ENCODE data around the gene CC2D1A. TPM values are rescaled to one million over a fixed set of nuclear protein-coding genes. Genes with fewer than 3 reads are reported as not detected.
A peak's percentile ranks its signal among the peaks of the same experiment; 100 is the strongest.

The CC2D1A gene
- total and polyA plus RNA-seq, 2 donors from 2014 or later = 28.8 to 36.9 TPM

DNA sequence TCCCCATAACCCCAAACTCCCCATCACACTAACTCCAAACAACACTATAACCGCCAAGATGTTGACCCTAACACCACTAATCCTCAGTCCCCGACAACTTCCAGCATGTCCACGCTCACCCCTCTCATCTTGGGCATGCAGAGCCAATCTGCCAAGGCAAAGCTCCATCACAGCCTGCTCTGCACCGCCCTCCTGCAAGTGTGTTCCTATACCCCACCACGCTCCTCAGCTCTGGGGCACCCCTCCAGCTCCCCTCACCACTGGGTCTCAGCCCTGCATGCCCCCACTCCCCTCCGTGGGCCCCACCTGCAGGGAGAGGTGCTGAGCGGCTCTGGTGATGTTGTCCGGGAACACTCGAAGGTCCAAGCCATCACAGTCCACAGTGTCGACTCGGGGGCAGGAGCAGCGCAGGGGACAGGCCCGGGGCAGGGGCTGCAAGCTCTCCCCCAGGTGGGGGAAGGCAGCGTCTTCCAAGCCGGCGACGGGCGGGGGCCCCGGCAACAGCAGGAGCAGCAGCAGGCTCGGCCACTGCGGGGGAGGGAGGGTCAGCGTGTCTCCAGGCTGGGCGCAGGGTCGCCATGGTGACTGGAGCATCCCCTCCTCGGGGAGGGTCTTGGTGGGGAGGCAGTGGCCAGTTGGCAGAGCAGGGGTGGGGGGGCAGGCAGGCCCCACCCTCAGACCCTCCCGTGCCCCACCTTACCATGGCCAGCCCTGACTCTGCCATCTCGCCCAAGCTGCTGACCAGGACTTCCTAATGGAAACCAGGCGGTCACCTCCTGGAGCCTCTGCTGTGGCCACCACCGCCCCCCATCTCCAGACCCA lies 31.7 kb downstream of the CC2D1A start:
- FAIRE-seq = no peak

DNA sequence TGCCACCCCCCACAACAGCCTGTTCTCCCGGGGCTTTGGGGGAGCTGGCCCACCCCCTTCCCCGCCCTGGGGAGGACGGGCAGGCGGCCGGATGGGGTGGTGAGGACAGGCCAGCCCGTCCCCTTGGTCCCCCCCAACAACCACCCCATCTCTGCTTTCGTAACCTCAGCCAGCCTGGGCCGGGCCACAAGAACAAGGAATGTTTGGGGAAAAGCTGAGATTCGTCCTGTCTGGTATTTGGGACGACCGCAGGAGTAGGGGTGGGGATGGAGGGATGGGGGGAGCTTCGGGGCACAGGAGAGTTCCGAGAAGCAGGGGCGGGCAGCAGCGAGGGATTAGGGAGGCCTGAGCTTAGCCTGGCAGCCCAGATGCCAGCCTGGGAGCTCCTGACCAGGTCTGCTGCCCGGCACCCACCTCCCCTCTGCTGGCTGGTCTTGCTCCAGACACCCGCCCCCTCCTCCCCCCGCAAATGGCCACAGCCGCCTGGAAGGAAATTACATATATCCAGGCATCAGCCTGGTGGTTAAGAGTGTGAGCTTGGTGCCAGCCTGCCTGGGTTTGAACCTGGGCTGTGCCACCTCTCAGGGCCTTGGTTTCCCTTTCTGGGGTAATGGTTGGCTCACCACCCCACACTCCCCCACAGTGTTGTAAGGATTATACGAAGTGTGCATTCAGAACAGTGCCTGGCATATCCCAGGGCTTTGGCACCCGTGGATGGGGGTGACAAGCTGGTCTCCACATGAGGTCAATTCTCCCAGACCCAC lies 32.5 kb downstream of the CC2D1A start, which contains the start of gene PODNL1:
Gene PODNL1 (minus strand): TSS at position 117 of the 764 bp plus-strand sequence. CDS start 236 bp downstream, outside the sequence.
- Histone ChIP-seq H3K36me3 (ENCODE audit: control insufficient read depth in 2 of 3, insufficient read depth in 3 of 3, low read length in 3 of 3) (peaks cover 0 to 2% (median 0%) of the 10 kb centered on the region in 3 donors), H3K9ac (ENCODE audit: low read length in 3 of 3) (no peak within 1 kb of the TSS), H3K27ac (ENCODE audit: low read depth in 2 of 2, low read length in 2 of 2) (no peak within 1 kb of the TSS), H3K4me3 (ENCODE audit: low read length in 3 of 3) (no peak within 1 kb of the TSS), H3K4me1 (ENCODE audit: control insufficient read depth in 2 of 3, insufficient read depth in 2 of 3, low read depth in 1 of 3, low read length in 3 of 3) (no peaks in the 10 kb centered on the region), H3K27me3 (ENCODE audit: control insufficient read depth, insufficient read depth, low read length) (no peaks in the 10 kb centered on the region), H3K9me3 (ENCODE audit: control insufficient read depth in 2 of 3, insufficient read depth in 1 of 3, low read length in 3 of 3) (no peaks in the 10 kb centered on the region)
- DNase-seq (peak in 4 of 5 donors; percentile 12 to 84 (median 46)), FAIRE-seq (no peak)
- intact Hi-C loops (cut with DNase I) = no loop called here
- TF ChIP-seq CTCF (IDR thresholded peaks at IDR 0.05; ENCODE audit: borderline replicate concordance, extremely low read depth, insufficient read depth) = no peak

More for the DNA sequence above, 31.7 kb downstream of the CC2D1A start:
- intact Hi-C loops (cut with DNase I) = no loop called here
- H3K27me3 ChIP-seq (ENCODE audit: control insufficient read depth, insufficient read depth, low read length) = no peaks in the 10 kb centered on the region
- no peaks in the 10 kb centered on the region for H3K9me3 ChIP-seq (ENCODE audit: control insufficient read depth in 2 of 3, insufficient read depth in 1 of 3, low read length in 3 of 3)
- no peak overlapping the region for H3K4me3 ChIP-seq (ENCODE audit: low read length in 3 of 3)
- DNase-seq = peak; percentile 51 to 82 (median 68)
- no peak for TF ChIP-seq CTCF (IDR thresholded peaks at IDR 0.05; ENCODE audit: borderline replicate concordance, extremely low read depth, insufficient read depth)
- no peak overlapping the region for H3K9ac ChIP-seq (ENCODE audit: low read length in 3 of 3)
- H3K4me1 ChIP-seq (ENCODE audit: control insufficient read depth in 2 of 3, insufficient read depth in 2 of 3, low read depth in 1 of 3, low read length in 3 of 3) = no peaks in the 10 kb centered on the region
- H3K27ac ChIP-seq (ENCODE audit: low read depth in 2 of 2, low read length in 2 of 2) = no peak overlapping the region
- H3K36me3 ChIP-seq (ENCODE audit: control insufficient read depth in 2 of 3, insufficient read depth in 3 of 3, low read length in 3 of 3) = peaks cover 0 to 2% (median 0%) of the 10 kb centered on the region in 3 donors

- no peak for DNase-seq
- no peak overlapping the region for H3K4me3 ChIP-seq (ENCODE audit: low read length in 3 of 3)
- no peaks in the 10 kb centered on the region for H3K36me3 ChIP-seq (ENCODE audit: control insufficient read depth in 2 of 3, insufficient read depth in 3 of 3, low read length in 3 of 3)
- H3K27ac ChIP-seq (ENCODE audit: low read depth in 2 of 2, low read length in 2 of 2) = no peak overlapping the region
- no peak overlapping the region for H3K9ac ChIP-seq (ENCODE audit: low read length in 3 of 3)
- intact Hi-C loops (cut with DNase I) = no loop called here
- FAIRE-seq = no peak
- no peaks in the 10 kb centered on the region for H3K9me3 ChIP-seq (ENCODE audit: control insufficient read depth in 2 of 3, insufficient read depth in 1 of 3, low read length in 3 of 3)
- H3K27me3 ChIP-seq (ENCODE audit: control insufficient read depth, insufficient read depth, low read length) = no peaks in the 10 kb centered on the region
- no peaks in the 10 kb centered on the region for H3K4me1 ChIP-seq (ENCODE audit: control insufficient read depth in 2 of 3, insufficient read depth in 2 of 3, low read depth in 1 of 3, low read length in 3 of 3)
- TF ChIP-seq CTCF (IDR thresholded peaks at IDR 0.05; ENCODE audit: borderline replicate concordance, extremely low read depth, insufficient read depth) = no peak
These were observed 36.2 kb downstream of the CC2D1A start for GRCh38 chr19:13942023-13942684.

Measured in kidney (tissue), 14 donors.